Tibial artery (tissue), 4 donors: ENCODE data around the gene DHRS3.
A peak's percentile ranks its signal among the peaks of the same experiment; 100 is the strongest.

Experiments
- DNase-seq, 2 donors: peaks; one replicate each; pipeline ENCODE4 v3.0.0-alpha.2; 2019
- H3K27ac ChIP-seq, 2 donors: fragments of 200-600 bp; sonication (generic) in 1 of 2; 1 replicate in 1 of 2; 2 replicates in 1 of 2; pipeline ENCODE4 v1.5.1; 2018 to 2019; ENCODE audit warnings: mild to moderate bottlenecking in 1 of 2
- H3K27me3 ChIP-seq, 2 donors: fragments of 200-600 bp; sonication (generic) in 1 of 2; one replicate each; pipeline versions ENCODE4 v1.5.1 to v1.6.0; 2016 to 2019
- H3K36me3 ChIP-seq, 3 donors: fragments of 200-600 bp; sonication (generic) in 2 of 3; one replicate each; pipeline ENCODE4 v1.5.1; 2016 to 2019; ENCODE audit warnings: mild to moderate bottlenecking in 2 of 3
- H3K4me1 ChIP-seq, 4 donors: fragments of 200-600 bp; sonication (generic) in 2 of 4; 1 replicate in 3 of 4; 2 replicates in 1 of 4; pipeline ENCODE4 v1.5.1; 2016 to 2019
- H3K4me3 ChIP-seq, 2 donors: fragments of 200-600 bp; sonication (generic) in 1 of 2; 1 replicate in 1 of 2; 2 replicates in 1 of 2; pipeline ENCODE4 v1.5.1; 2018 to 2019; ENCODE audit warnings: mild to moderate bottlenecking in 2 of 2
- H3K9me3 ChIP-seq, 3 donors: fragments of 200-600 bp; sonication (generic) in 1 of 3; one replicate each; pipeline ENCODE4 v1.5.1; 2016 to 2019
- intact Hi-C: fragments of 100-400 bp; cut with DNase I; formaldehyde crosslinking; loops from one replicate; pipeline ENCODE4 v1.15.0; 2023; ENCODE audit warnings: low total_unique reads
- TF ChIP-seq, protein P1 (sequence below), 2 experiments: fragments of 200-600 bp in 1 of 2; fragments of 450-650 bp in 1 of 2; IDR thresholded peaks; one replicate each; pipeline ENCODE4 v1.5.1; 2017 to 2019; ENCODE audit warnings: antibody characterized with exemption in 2 of 2, mild to moderate bottlenecking in 1 of 2, moderate library complexity in 1 of 2

DHRS3 gene

DNA sequence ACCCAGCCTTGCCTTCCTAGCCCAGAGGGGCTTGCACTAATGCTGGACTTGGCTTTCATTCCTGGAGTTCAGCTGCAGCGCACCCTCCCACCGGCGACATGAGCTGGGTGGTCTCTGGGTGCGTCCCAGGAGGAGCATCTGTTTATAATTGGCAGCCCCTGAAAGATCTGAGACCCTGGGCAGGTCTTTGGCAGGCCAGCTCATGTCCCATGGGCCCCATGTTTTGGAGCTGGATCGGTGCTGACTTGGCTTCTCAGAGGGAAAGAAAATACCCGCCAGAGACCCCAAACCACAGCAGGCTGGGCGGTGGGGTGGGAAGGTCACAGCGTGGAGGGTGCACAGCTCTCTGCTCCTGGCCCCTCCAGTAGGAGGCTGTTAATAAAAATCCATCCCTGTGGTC, 29.3 kb downstream of the DHRS3 start:
- intact Hi-C loops: no loop called here
- TF ChIP-seq, protein P1, sequence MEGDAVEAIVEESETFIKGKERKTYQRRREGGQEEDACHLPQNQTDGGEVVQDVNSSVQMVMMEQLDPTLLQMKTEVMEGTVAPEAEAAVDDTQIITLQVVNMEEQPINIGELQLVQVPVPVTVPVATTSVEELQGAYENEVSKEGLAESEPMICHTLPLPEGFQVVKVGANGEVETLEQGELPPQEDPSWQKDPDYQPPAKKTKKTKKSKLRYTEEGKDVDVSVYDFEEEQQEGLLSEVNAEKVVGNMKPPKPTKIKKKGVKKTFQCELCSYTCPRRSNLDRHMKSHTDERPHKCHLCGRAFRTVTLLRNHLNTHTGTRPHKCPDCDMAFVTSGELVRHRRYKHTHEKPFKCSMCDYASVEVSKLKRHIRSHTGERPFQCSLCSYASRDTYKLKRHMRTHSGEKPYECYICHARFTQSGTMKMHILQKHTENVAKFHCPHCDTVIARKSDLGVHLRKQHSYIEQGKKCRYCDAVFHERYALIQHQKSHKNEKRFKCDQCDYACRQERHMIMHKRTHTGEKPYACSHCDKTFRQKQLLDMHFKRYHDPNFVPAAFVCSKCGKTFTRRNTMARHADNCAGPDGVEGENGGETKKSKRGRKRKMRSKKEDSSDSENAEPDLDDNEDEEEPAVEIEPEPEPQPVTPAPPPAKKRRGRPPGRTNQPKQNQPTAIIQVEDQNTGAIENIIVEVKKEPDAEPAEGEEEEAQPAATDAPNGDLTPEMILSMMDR (IDR thresholded peaks at IDR 0.05): no peak
- Histone ChIP-seq H3K4me1 (peaks cover 0 to 65% (median 38%) of the 10 kb centered on the region in 4 donors), H3K27ac (peak overlapping the region; percentile 35 to 91), H3K36me3 (peaks cover 0 to 11% (median 0%) of the 10 kb centered on the region in 3 donors), H3K9me3 (no peaks in the 10 kb centered on the region), H3K27me3 (no peaks in the 10 kb centered on the region), H3K4me3 (no peak overlapping the region)
- DNase-seq: no peak

DNA sequence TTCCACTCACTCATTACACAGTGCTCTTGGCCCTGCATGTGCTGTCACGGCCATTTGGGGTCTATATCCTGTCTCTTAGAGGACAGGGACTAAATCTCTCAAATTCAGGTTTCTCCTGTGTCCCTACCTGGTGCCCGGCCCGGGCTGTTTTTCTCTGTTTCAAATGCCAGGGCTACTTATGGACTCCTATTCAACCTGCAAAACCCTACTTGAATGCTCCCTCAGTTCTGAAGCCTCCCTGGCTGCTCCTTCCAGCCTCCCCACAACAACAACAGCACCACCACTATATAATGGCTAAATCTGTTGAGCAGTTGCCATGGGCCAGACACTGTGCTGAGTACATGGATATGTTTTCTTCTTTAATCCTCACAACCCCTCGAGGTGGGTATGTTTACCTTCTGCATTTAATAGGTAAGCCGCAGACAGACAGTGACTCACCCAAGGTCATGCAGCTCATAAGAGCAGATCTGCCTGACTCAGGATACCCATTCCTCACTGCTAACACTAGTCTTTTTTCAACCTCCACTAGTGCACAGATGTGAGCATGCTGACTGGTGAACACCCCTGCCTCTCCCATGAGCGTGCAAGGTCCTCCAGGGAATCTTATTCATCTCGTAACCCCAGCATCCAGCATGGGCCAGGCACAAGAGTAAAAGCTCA, 29.9 kb downstream of the DHRS3 start:
- intact Hi-C loops: no loop called here
- TF ChIP-seq, protein P1 (IDR thresholded peaks at IDR 0.05): no peak
- Histone ChIP-seq H3K4me1 (peaks cover 0 to 59% (median 33%) of the 10 kb centered on the region in 4 donors), H3K27me3 (no peaks in the 10 kb centered on the region), H3K9me3 (no peaks in the 10 kb centered on the region), H3K27ac (peak overlapping the region; percentile 30 to 35), H3K4me3 (no peak overlapping the region), H3K36me3 (peaks cover 0 to 11% (median 0%) of the 10 kb centered on the region in 3 donors)
- no peak for DNase-seq

DNA sequence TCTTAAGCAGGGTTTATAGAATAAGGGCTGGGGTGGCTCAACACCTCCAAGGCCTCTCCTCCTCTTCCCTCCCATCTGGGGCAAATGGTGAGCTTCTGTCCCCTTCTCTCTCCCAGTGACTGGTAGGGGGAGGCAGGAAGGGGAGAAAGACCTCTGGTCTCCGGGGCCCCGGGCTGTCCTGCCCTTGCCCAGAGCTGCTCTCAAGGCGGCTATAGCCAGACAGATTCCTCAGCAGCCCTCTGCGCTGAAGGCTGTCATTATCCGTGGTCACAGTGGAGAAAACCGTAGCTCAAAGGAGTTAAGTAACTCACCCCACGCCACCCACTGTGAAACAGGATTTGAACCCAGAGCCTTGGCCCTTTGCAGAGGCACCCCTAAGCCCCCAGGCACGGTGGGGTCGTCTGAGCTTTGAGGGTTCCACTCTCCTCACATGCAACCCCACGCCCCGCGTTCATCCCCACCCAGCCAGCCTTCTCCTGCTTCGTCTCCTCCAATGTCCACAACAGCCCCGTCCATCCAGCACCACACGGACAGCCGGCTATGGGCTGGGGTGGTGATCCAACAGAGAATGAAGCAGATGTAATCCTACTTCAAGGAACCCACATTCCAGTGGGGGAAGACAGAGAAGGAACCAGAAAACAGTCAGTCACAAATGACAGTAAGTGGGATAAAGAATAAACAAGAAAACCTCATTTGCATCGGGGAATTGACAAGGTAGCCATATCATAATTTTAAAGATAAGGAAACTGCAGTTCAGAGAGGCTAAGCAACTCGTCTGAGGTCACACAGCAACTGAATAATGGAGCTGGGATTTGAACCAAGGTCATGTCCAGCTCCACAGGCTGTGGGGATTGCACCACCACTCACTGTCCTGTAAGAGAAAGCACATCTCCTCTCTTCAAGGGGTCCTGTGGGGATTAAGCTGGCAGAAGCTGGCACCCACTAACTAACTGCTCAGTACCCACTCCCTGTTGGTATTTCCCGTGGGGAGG, 31.8 kb downstream of the DHRS3 start:
- H3K9me3 ChIP-seq: no peaks in the 10 kb centered on the region
- H3K36me3 ChIP-seq: peaks cover 0 to 11% (median 0%) of the 10 kb centered on the region in 3 donors
- no peak overlapping the region for H3K27ac ChIP-seq
- H3K4me1 ChIP-seq: peaks cover 0 to 45% (median 21%) of the 10 kb centered on the region in 4 donors
- TF ChIP-seq, protein P1 (IDR thresholded peaks at IDR 0.05): no peak
- H3K27me3 ChIP-seq: no peaks in the 10 kb centered on the region
- no peak overlapping the region for H3K4me3 ChIP-seq
- intact Hi-C loops: no loop called here
- DNase-seq: no peak

DNA sequence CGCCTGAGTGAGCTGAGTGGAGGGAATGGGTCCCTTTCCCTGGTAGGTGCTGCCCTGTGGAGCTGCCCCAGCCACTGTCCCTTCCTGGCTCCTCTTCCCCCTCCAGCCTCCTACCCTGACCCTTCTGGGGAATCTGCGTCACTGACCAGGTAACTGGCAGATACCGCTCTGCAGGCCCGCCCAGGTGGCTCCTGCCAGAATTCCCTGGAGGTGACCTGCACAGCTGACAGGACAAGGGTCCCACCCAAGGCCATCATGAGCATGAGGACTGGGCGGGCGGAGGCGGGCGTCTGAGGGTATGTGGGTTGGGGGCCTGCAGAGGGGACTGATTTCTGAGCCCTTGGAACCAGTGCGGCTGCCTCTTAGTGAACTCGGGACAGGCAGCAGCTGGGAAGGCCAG, 32.5 kb downstream of the DHRS3 start:
- DNase-seq: no peak
- Histone ChIP-seq H3K27ac (no peak overlapping the region), H3K9me3 (no peaks in the 10 kb centered on the region), H3K36me3 (peaks cover 0 to 11% (median 0%) of the 10 kb centered on the region in 3 donors), H3K4me1 (peaks cover 0 to 45% (median 14%) of the 10 kb centered on the region in 4 donors), H3K27me3 (no peaks in the 10 kb centered on the region), H3K4me3 (no peak overlapping the region)
- intact Hi-C loops: no loop called here
- TF ChIP-seq, protein P1 (IDR thresholded peaks at IDR 0.05): no peak

DNA sequence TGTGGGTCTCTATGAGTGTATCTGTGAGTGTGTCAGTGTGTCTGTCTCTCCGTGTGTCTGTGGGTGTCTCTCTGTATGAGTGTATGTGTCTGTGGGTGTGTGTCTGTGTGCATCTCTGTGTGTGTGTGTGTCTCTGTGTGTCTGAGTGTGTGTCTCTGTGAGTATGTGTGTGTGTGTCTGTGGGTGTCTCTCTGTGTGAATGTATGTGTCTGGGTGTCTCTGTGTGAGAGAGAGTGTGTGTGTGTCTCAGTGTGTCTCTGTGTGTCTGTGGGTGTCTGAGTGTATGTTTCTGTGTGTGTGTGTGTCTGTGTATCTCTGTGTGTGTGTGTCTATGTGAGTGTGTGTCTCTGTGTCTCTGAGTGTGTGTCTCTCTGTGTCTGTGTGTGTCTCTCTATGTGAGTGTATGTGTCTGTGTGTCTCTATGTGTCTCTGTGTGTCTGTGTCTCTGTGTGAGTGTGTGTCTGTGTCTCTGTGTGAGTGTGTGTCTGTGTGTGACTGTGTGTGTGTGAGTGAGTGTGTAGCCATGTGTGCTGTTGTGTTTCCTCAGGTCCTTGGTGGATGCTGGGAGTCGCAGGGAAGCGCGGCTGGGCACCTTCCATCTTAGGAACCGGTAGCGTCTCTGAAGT, 33.0 kb downstream of the DHRS3 start:
- H3K27me3 ChIP-seq: no peaks in the 10 kb centered on the region
- peaks cover 0 to 45% (median 14%) of the 10 kb centered on the region in 4 donors for H3K4me1 ChIP-seq
- no peak overlapping the region for H3K27ac ChIP-seq
- no peaks in the 10 kb centered on the region for H3K9me3 ChIP-seq
- TF ChIP-seq, protein P1 (IDR thresholded peaks at IDR 0.05): no peak
- no peak overlapping the region for H3K4me3 ChIP-seq
- peaks cover 0 to 14% (median 0%) of the 10 kb centered on the region in 3 donors for H3K36me3 ChIP-seq
- intact Hi-C loops: no loop called here
- no peak for DNase-seq
